ENCODE data around the gene RPL6. TPM values are rescaled to one million over a fixed set of nuclear protein-coding genes. Genes with fewer than 3 reads are reported as not detected.

RPL6 gene
- total and polyA plus RNA-seq, 3 donors from 2014 or later, result 343 to 600 (median 498) TPM

DNA sequence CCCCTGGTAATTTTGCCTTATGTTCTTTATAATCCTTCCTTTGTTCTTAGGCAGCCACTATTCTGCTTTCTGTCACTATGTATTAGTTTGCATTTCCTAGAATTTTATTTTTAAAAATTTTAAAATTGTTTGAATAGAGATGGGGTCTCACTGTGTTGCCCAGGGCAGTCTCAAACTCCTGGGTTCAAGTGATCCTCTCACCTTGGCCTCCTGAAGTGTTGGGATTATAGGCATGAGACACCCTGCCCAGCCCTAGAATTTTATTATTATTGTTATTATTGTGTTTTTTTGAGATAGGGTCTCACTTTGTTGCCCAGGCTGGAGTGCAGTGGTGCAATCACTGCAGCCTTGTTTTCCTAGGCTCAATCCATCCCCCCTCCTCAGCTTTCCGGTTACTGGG lies 12.0 kb upstream of the RPL6 start:
- Histone ChIP-seq H3K27ac (peak overlapping the region; percentile 79 to 82), H3K9me3 (no peaks in the 10 kb centered on the region), H3K36me3 (ENCODE audit: low read depth, missing control alignments) (no peaks in the 10 kb centered on the region), H3K27me3 (no peaks in the 10 kb centered on the region), H3K4me3 (no peak overlapping the region), H3K4me1 (peaks cover 41% of the 10 kb centered on the region)
- 81 to 86% methylated on average over 1 of the region's 1 CpG for WGBS, 2 donors
- DNase-seq, result no peak
- TF ChIP-seq POLR2A (IDR thresholded peaks at IDR 0.05), result no peak
- TF ChIP-seq, protein P1, sequence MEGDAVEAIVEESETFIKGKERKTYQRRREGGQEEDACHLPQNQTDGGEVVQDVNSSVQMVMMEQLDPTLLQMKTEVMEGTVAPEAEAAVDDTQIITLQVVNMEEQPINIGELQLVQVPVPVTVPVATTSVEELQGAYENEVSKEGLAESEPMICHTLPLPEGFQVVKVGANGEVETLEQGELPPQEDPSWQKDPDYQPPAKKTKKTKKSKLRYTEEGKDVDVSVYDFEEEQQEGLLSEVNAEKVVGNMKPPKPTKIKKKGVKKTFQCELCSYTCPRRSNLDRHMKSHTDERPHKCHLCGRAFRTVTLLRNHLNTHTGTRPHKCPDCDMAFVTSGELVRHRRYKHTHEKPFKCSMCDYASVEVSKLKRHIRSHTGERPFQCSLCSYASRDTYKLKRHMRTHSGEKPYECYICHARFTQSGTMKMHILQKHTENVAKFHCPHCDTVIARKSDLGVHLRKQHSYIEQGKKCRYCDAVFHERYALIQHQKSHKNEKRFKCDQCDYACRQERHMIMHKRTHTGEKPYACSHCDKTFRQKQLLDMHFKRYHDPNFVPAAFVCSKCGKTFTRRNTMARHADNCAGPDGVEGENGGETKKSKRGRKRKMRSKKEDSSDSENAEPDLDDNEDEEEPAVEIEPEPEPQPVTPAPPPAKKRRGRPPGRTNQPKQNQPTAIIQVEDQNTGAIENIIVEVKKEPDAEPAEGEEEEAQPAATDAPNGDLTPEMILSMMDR (IDR thresholded peaks at IDR 0.05), result no peak
- intact Hi-C loops (cut with DNase I; ENCODE audit: low total_unique reads), result no loop called here

DNA sequence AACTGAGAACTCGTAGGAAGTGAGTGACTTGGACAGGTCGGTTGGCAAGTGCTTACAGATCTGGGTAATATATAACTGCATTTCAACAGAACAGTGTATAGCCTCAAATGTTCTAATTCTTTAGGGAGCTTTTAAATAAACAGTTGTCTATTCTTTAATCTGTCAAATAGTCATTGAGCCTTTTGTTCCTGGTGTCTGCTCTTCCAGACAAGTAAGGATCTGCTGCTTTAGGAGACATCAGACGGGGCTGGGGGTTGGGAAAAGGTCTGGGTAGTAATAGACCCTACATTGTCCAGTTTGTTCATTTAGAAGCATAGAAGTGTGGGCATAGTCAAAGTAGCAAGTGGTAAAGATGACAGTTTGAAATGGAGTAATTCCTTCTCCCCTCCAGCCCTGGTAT lies 11.3 kb upstream of the RPL6 start:
- Histone ChIP-seq H3K36me3 (ENCODE audit: low read depth, missing control alignments) (no peaks in the 10 kb centered on the region), H3K27ac (peak overlapping the region in 1 of 2 donors; percentile 82), H3K9me3 (no peaks in the 10 kb centered on the region), H3K4me3 (no peak overlapping the region), H3K4me1 (peaks cover 41% of the 10 kb centered on the region), H3K27me3 (no peaks in the 10 kb centered on the region)
- intact Hi-C loops (cut with DNase I; ENCODE audit: low total_unique reads), result no loop called here
- TF ChIP-seq, protein P1 (IDR thresholded peaks at IDR 0.05), result no peak
- no peak for TF ChIP-seq POLR2A (IDR thresholded peaks at IDR 0.05)
- WGBS, 2 donors, result 67 to 83% methylated on average over 3 of the region's 3 CpGs
- no peak for DNase-seq

DNA sequence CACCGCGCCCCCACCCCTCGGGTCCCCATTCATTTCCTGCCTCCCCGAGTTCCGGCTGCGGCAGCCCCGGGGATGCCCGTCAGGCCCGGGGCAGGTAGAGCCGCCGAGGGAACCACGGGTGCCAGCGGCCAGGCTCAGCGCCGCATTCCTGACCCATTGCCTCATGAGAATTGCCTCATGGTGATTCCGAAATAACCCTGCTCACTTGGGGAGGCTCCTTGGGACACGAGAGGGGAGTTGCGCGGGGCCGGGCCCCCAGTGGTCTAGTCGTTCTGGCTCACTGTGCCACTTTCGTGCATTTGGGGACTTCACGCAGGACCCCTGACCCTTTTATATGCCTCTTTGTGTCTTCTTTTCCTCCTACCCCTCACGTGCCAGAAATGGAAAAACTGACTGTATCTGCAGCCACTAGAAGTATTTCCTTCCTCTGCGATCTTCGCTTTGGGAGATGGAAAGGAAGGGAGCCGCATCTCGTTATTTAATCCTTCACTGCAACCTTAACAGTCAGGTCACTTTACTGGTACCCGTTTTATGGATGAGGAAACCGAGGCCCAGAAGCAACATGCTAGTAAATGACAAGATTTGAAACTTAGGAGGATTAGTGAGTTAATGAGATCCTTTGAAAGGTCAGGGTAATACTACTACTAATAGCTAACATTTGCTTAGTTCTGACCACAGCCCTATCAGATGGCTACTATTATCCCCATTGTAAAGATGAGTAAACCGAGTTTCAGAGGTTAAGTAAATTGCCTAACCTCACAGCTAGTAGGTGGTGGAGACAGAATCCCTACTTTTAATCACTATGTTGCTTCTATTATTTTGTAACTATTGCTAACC lies 10.1 kb upstream of the RPL6 start:
- WGBS, 2 donors, result 3 to 5% methylated on average over 15 to 31 of the region's 31 CpGs
- H3K4me1 ChIP-seq, result peaks cover 39% of the 10 kb centered on the region
- intact Hi-C loops (cut with DNase I; ENCODE audit: low total_unique reads), result no loop called here
- no peaks in the 10 kb centered on the region for H3K27me3 ChIP-seq
- peak overlapping the region; percentile 98 to 99 for H3K4me3 ChIP-seq
- DNase-seq, result peak; percentile 42
- no peaks in the 10 kb centered on the region for H3K36me3 ChIP-seq (ENCODE audit: low read depth, missing control alignments)
- peak overlapping the region; percentile 92 to 96 for H3K27ac ChIP-seq
- no peak for TF ChIP-seq POLR2A (IDR thresholded peaks at IDR 0.05)
- TF ChIP-seq, protein P1 (IDR thresholded peaks at IDR 0.05), result no peak
- no peaks in the 10 kb centered on the region for H3K9me3 ChIP-seq

DNA sequence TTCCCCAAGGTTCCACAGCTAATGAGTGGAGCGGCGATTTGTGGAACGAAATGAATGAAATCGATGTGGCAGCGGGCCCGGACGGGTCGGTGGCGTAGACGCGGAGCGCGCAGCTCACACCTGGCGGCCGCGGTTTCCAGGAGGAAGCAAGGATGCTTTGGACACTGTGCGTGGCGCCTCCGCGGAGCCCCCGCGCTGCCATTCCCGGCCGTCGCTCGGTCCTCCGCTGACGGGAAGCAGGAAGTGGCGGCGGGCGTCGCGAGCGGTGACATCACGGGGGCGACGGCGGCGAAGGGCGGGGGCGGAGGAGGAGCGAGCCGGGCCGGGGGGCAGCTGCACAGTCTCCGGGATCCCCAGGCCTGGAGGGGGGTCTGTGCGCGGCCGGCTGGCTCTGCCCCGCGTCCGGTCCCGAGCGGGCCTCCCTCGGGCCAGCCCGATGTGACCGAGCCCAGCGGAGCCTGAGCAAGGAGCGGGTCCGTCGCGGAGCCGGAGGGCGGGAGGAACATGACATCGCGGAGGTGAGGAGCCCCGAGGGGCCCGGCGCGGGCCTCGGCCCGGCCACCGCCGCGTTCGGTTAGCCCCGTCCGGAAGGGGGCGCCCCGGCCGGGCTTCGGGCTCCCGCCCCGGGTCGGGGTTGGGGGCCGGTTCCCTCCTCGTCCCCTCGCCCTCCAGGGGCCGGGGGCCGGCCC lies 9.3 kb upstream of the RPL6 start, which contains the start of gene PTPN11:
TSS of gene PTPN11 (plus strand) at position 340 of the 689 bp plus-strand sequence. CDS start at position 505, 165 bp downstream.
- no peaks in the 10 kb centered on the region for H3K36me3 ChIP-seq (ENCODE audit: low read depth, missing control alignments)
- intact Hi-C loops (cut with DNase I; ENCODE audit: low total_unique reads), result no loop called here
- H3K27ac ChIP-seq, result peak within 1 kb of the TSS; percentile 92 to 96
- peak within 1 kb of the TSS; percentile 98 to 99 for H3K4me3 ChIP-seq
- no peaks in the 10 kb centered on the region for H3K27me3 ChIP-seq
- DNase-seq, result peak; percentile 91
- TF ChIP-seq POLR2A (IDR thresholded peaks at IDR 0.05), result peak; percentile 21
- TF ChIP-seq, protein P1 (IDR thresholded peaks at IDR 0.05), result peak; percentile 21 to 31 (median 25)
- 0 to 1% methylated on average over 24 to 63 of the region's 89 CpGs for WGBS, 2 donors
- H3K4me1 ChIP-seq, result peaks cover 38% of the 10 kb centered on the region
- H3K9me3 ChIP-seq, result no peaks in the 10 kb centered on the region
